ENCODE results near the gene NASP. TPM values are rescaled to one million over a fixed set of nuclear protein-coding genes. Genes with fewer than 3 reads are reported as not detected.

NASP gene
- total and polyA plus RNA-seq, 2 of the 13 experiments (the other 11 are each of a cell fraction or from before 2014, with no cell fraction given), result 132 to 256 TPM

- TF ChIP-seq ZNF160 (CRISPR knock-in tag; IDR thresholded peaks at IDR 0.05) (no peak), MTA1 (CRISPR knock-in tag; IDR thresholded peaks at IDR 0.05; ENCODE audit: borderline replicate concordance) (no peak), RBM39 (IDR thresholded peaks at IDR 0.05; ENCODE audit: low read depth, low read length, poor library complexity, severe bottlenecking) (no peak), PTBP1 (IDR thresholded peaks at IDR 0.05; ENCODE audit: low read depth, low read length, poor library complexity, severe bottlenecking) (no peak), NR2F2 (IDR thresholded peaks at IDR 0.05; ENCODE audit: borderline replicate concordance, low read depth) (no peak), NFKBIZ (CRISPR knock-in tag; IDR thresholded peaks at IDR 0.05) (0 out of 2 replicates have a peak, but pooled peaks have one; percentile 63), NR0B2 (CRISPR knock-in tag; IDR thresholded peaks at IDR 0.05) (no peak; the same call in 1 of the 2 replicates), SMAD1 (CRISPR knock-in tag; IDR thresholded peaks at IDR 0.05; ENCODE audit: borderline replicate concordance, low read depth) (no peak), ZHX1 (CRISPR knock-in tag; IDR thresholded peaks at IDR 0.05; ENCODE audit: low read depth) (peak; percentile 67), ZNF33B (CRISPR knock-in tag; IDR thresholded peaks at IDR 0.05) (no peak), CBFB (CRISPR knock-in tag; IDR thresholded peaks at IDR 0.05) (no peak), ZNF235 (CRISPR knock-in tag; IDR thresholded peaks at IDR 0.05; ENCODE audit: borderline replicate concordance) (no peak), MAFG (CRISPR knock-in tag; IDR thresholded peaks at IDR 0.05) (no peak), ATF4 (CRISPR knock-in tag; IDR thresholded peaks at IDR 0.05) (no peak), ZNF850 (CRISPR knock-in tag; conservative IDR thresholded peaks at IDR 0.05) (no peak), AHR (CRISPR knock-in tag; IDR thresholded peaks at IDR 0.05) (no peak), GATAD2A (CRISPR knock-in tag; IDR thresholded peaks at IDR 0.05) (no peak), SMAD9 (CRISPR knock-in tag; IDR thresholded peaks at IDR 0.05) (no peak), MLX (CRISPR knock-in tag; IDR thresholded peaks at IDR 0.05) (no peak), KAT7 (CRISPR knock-in tag; IDR thresholded peaks at IDR 0.05; ENCODE audit: borderline replicate concordance) (no peak), MAFF (IDR thresholded peaks at IDR 0.05; ENCODE audit: low read depth, low read length) (no peak), MAF1 (CRISPR knock-in tag; IDR thresholded peaks at IDR 0.05; ENCODE audit: borderline replicate concordance) (peak; percentile 74; the same call in 1 of the 2 replicates), GPBP1L1 (CRISPR knock-in tag; IDR thresholded peaks at IDR 0.05) (no peak)
These were observed 689 bp downstream of the NASP start (continued) for GRCh38 chr1:45584351-45585109.

Measured in HepG2 (cell line).